ENCODE results near the gene FCF1.

The FCF1 gene

GRCh38 chr14:74683406-74683805 lies 29.5 kb upstream of the FCF1 start:
- H3K27me3 ChIP-seq (ENCODE audit: control insufficient read depth, insufficient read depth, low read length) = no peaks in the 10 kb centered on the region
- H3K9me3 ChIP-seq (ENCODE audit: control insufficient read depth, low read length) = no peaks in the 10 kb centered on the region
- peaks cover 18% of the 10 kb centered on the region for H3K4me1 ChIP-seq (ENCODE audit: control insufficient read depth, insufficient read depth, low read length)
- H3K4me3 ChIP-seq (ENCODE audit: low read length) = no peak overlapping the region
- H3K36me3 ChIP-seq (ENCODE audit: control insufficient read depth, insufficient read depth, low read length) = no peaks in the 10 kb centered on the region
- H3K9ac ChIP-seq (ENCODE audit: low read length) = no peak overlapping the region

- no peaks in the 10 kb centered on the region for H3K27me3 ChIP-seq (ENCODE audit: control insufficient read depth, insufficient read depth, low read length)
- no peak overlapping the region for H3K9ac ChIP-seq (ENCODE audit: low read length)
- H3K4me3 ChIP-seq (ENCODE audit: low read length) = no peak overlapping the region
- peaks cover 18% of the 10 kb centered on the region for H3K4me1 ChIP-seq (ENCODE audit: control insufficient read depth, insufficient read depth, low read length)
- no peaks in the 10 kb centered on the region for H3K36me3 ChIP-seq (ENCODE audit: control insufficient read depth, insufficient read depth, low read length)
- no peaks in the 10 kb centered on the region for H3K9me3 ChIP-seq (ENCODE audit: control insufficient read depth, low read length)
These were observed 28.5 kb upstream of the FCF1 start for GRCh38 chr14:74684434-74684833.

DNA sequence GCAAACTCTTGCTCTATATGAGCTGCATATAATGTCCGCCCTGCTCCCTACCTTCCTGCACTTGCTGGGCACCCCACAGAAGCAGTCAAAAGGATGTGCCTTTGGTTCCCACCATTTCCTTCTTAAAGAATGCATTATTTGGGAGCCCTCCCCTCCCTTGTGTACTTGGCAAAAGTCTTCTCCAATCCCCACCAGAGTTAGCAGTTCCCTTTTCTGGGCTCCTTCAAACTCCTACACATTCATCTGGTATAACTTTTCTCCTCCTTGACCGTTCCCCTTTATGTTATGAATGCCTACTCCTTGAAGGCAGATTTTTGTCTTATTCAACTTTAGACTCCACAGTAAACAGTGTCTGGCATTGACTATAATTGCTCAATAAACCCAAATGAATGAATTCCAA lies 27.9 kb upstream of the FCF1 start:
- H3K27me3 ChIP-seq (ENCODE audit: control insufficient read depth, insufficient read depth, low read length) = no peaks in the 10 kb centered on the region
- no peaks in the 10 kb centered on the region for H3K9me3 ChIP-seq (ENCODE audit: control insufficient read depth, low read length)
- H3K36me3 ChIP-seq (ENCODE audit: control insufficient read depth, insufficient read depth, low read length) = no peaks in the 10 kb centered on the region
- peaks cover 18% of the 10 kb centered on the region for H3K4me1 ChIP-seq (ENCODE audit: control insufficient read depth, insufficient read depth, low read length)
- H3K4me3 ChIP-seq (ENCODE audit: low read length) = no peak overlapping the region
- H3K9ac ChIP-seq (ENCODE audit: low read length) = no peak overlapping the region

DNA sequence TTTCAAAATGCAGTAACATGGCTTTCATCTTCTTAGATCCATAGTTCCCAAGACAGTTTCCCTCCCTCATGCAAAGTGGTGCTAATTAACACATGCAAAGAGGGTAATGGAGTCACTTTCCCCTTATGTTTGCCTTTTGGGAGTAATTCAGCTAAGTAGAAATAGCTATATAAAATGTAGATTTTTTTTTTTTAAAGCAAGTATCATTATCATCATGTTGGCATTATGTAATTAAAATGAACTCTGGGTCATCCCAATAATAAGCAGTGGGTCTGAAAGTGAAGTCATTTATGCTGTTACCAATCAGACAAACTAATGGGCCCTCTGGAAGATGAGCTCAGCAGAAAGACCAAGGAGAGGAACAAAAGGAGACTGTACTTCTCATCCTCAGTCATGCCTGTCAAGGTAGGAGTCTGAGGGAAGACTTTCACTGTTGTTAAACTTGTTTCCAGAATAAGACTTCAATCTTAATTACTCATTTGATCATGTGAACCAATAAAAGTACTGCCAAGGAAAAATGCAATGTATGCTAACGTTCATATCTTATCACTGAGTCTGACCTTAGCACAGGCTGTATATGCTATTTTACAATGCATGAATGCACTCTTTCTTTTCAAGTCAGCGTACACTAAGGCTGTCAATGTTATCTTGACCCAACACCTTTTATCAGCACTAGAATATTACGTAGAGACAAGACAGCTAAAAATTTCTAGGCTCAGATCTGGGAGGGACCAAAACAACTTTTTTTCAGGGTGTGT lies 26.8 kb upstream of the FCF1 start:
- Histone ChIP-seq H3K4me3 (ENCODE audit: low read length) (no peak overlapping the region), H3K4me1 (ENCODE audit: control insufficient read depth, insufficient read depth, low read length) (peaks cover 18% of the 10 kb centered on the region), H3K9me3 (ENCODE audit: control insufficient read depth, low read length) (no peaks in the 10 kb centered on the region), H3K9ac (ENCODE audit: low read length) (no peak overlapping the region), H3K36me3 (ENCODE audit: control insufficient read depth, insufficient read depth, low read length) (no peaks in the 10 kb centered on the region), H3K27me3 (ENCODE audit: control insufficient read depth, insufficient read depth, low read length) (no peaks in the 10 kb centered on the region)

DNA sequence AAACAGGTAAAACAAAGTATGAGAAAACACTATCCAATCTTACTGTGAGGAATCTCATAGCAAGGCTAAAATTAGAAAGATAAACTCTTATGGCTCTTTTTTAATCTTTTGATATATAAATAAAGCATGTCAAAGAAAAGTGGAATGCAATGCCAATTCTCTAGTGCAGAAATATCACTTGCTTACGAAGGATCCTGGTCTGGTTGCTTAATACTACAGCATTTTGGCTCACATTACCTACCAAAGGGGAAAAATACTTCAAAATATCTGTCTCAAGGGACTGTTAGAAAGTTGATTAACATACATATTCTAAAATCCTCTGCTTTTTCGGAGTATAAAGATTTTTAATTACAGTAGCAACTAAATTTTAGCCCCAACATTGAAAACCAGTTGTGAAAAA lies 21.5 kb upstream of the FCF1 start:
- Histone ChIP-seq H3K36me3 (ENCODE audit: control insufficient read depth, insufficient read depth, low read length) (no peaks in the 10 kb centered on the region), H3K9ac (ENCODE audit: low read length) (no peak overlapping the region), H3K4me1 (ENCODE audit: control insufficient read depth, insufficient read depth, low read length) (peaks cover 6% of the 10 kb centered on the region), H3K27me3 (ENCODE audit: control insufficient read depth, insufficient read depth, low read length) (no peaks in the 10 kb centered on the region), H3K4me3 (ENCODE audit: low read length) (no peak overlapping the region), H3K9me3 (ENCODE audit: control insufficient read depth, low read length) (no peaks in the 10 kb centered on the region)

DNA sequence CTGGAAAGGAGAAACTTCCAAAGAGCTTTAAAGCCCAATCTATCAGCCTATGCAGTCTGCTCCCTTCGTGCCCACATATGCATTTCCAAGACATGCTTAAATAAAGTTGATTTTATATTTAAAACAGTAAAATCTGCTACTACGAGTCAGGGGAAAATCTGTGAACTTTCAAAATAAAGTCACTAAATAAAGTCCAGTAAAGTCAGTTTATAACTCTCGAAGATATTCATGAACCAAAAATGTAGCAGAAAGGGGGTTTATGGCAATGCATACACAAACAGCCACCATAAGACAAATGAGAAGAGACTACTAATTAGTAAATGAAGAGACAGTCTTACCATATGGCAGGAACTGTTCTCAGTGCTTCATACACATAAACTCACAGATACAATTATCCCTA lies 19.8 kb upstream of the FCF1 start:
- Histone ChIP-seq H3K4me3 (ENCODE audit: low read length) (no peak overlapping the region), H3K9ac (ENCODE audit: low read length) (no peak overlapping the region), H3K9me3 (ENCODE audit: control insufficient read depth, low read length) (no peaks in the 10 kb centered on the region), H3K36me3 (ENCODE audit: control insufficient read depth, insufficient read depth, low read length) (no peaks in the 10 kb centered on the region), H3K27me3 (ENCODE audit: control insufficient read depth, insufficient read depth, low read length) (no peaks in the 10 kb centered on the region), H3K4me1 (ENCODE audit: control insufficient read depth, insufficient read depth, low read length) (no peaks in the 10 kb centered on the region)

- H3K9me3 ChIP-seq (ENCODE audit: control insufficient read depth, low read length) = no peaks in the 10 kb centered on the region
- H3K4me3 ChIP-seq (ENCODE audit: low read length) = no peak overlapping the region
- H3K36me3 ChIP-seq (ENCODE audit: control insufficient read depth, insufficient read depth, low read length) = no peaks in the 10 kb centered on the region
- no peaks in the 10 kb centered on the region for H3K4me1 ChIP-seq (ENCODE audit: control insufficient read depth, insufficient read depth, low read length)
- H3K27me3 ChIP-seq (ENCODE audit: control insufficient read depth, insufficient read depth, low read length) = no peaks in the 10 kb centered on the region
- H3K9ac ChIP-seq (ENCODE audit: low read length) = no peak overlapping the region
These were observed 17.5 kb upstream of the FCF1 start for GRCh38 chr14:74695406-74695805.

- Histone ChIP-seq H3K36me3 (ENCODE audit: control insufficient read depth, insufficient read depth, low read length) (no peaks in the 10 kb centered on the region), H3K4me1 (ENCODE audit: control insufficient read depth, insufficient read depth, low read length) (no peaks in the 10 kb centered on the region), H3K27me3 (ENCODE audit: control insufficient read depth, insufficient read depth, low read length) (no peaks in the 10 kb centered on the region), H3K4me3 (ENCODE audit: low read length) (no peak overlapping the region), H3K9me3 (ENCODE audit: control insufficient read depth, low read length) (no peaks in the 10 kb centered on the region), H3K9ac (ENCODE audit: low read length) (no peak overlapping the region)
These were observed 15.9 kb upstream of the FCF1 start for GRCh38 chr14:74697011-74697410.

DNA sequence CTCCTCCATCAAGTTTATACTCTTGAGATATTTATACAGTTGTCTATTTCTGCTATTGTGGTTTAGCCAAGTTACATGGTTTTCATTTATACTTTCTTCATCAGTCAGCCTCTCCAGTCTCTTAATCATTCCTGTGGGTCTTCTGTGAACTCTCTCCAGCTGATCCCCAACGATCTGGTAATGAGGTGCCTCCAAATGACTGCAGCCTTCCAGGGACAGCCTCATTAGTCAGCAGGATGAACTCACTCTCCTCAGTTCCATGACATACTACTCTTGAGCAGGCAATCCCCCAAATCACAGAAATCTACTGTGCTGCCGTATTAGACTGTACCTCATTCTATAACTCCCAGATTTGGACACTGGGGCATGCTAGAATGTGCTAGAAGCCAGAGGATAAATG lies 15.4 kb upstream of the FCF1 start:
- Histone ChIP-seq H3K9ac (ENCODE audit: low read length) (no peak overlapping the region), H3K9me3 (ENCODE audit: control insufficient read depth, low read length) (no peaks in the 10 kb centered on the region), H3K36me3 (ENCODE audit: control insufficient read depth, insufficient read depth, low read length) (no peaks in the 10 kb centered on the region), H3K27me3 (ENCODE audit: control insufficient read depth, insufficient read depth, low read length) (no peaks in the 10 kb centered on the region), H3K4me3 (ENCODE audit: low read length) (no peak overlapping the region), H3K4me1 (ENCODE audit: control insufficient read depth, insufficient read depth, low read length) (no peaks in the 10 kb centered on the region)

GRCh38 chr14:74697976-74698375 lies 15.0 kb upstream of the FCF1 start:
- no peaks in the 10 kb centered on the region for H3K27me3 ChIP-seq (ENCODE audit: control insufficient read depth, insufficient read depth, low read length)
- no peaks in the 10 kb centered on the region for H3K4me1 ChIP-seq (ENCODE audit: control insufficient read depth, insufficient read depth, low read length)
- no peaks in the 10 kb centered on the region for H3K9me3 ChIP-seq (ENCODE audit: control insufficient read depth, low read length)
- H3K4me3 ChIP-seq (ENCODE audit: low read length) = no peak overlapping the region
- H3K36me3 ChIP-seq (ENCODE audit: control insufficient read depth, insufficient read depth, low read length) = no peaks in the 10 kb centered on the region
- no peak overlapping the region for H3K9ac ChIP-seq (ENCODE audit: low read length)

DNA sequence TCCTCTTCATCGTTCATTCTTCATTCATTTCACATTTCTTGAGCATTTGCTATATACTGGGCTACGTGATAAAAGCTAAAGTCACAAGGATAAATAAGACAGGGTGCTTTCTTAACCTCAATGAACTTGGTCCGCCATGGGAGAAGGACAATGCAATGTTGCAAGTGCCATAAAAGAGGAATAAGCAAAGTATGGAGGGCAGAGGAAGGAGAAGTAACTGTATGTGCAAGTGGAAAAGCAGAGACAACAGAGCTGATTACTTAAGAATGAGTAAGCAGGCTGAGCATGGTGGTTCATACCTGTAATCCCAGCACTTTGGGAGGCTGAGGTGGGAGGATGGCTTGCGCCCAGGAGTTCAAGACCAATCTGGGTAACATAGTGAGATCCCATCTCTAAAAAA lies 14.5 kb upstream of the FCF1 start:
- no peaks in the 10 kb centered on the region for H3K36me3 ChIP-seq (ENCODE audit: control insufficient read depth, insufficient read depth, low read length)
- H3K4me3 ChIP-seq (ENCODE audit: low read length) = no peak overlapping the region
- no peaks in the 10 kb centered on the region for H3K4me1 ChIP-seq (ENCODE audit: control insufficient read depth, insufficient read depth, low read length)
- H3K9me3 ChIP-seq (ENCODE audit: control insufficient read depth, low read length) = no peaks in the 10 kb centered on the region
- no peak overlapping the region for H3K9ac ChIP-seq (ENCODE audit: low read length)
- no peaks in the 10 kb centered on the region for H3K27me3 ChIP-seq (ENCODE audit: control insufficient read depth, insufficient read depth, low read length)

DNA sequence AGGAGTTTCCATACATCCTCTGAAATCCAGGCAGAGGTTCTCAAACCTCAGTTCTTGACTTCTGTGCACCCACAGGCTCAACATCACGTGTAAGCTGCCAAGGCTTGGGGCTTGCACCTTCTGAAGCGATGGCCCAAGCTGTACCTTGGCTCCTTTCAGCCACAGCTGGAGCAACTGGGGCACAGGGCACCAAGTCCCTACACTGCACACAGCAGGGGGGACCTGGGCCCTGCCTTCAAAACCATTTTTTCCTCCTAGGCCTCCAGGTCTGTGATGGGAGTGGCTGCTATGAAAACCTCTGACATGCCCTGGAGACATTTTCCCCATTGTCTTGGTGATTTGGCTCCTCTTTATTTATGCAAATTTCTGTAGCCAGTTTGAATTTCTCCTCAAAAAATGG lies 10.7 kb upstream of the FCF1 start:
- H3K27me3 ChIP-seq (ENCODE audit: control insufficient read depth, insufficient read depth, low read length) = no peaks in the 10 kb centered on the region
- H3K4me1 ChIP-seq (ENCODE audit: control insufficient read depth, insufficient read depth, low read length) = no peaks in the 10 kb centered on the region
- no peak overlapping the region for H3K9ac ChIP-seq (ENCODE audit: low read length)
- H3K36me3 ChIP-seq (ENCODE audit: control insufficient read depth, insufficient read depth, low read length) = no peaks in the 10 kb centered on the region
- H3K9me3 ChIP-seq (ENCODE audit: control insufficient read depth, low read length) = no peaks in the 10 kb centered on the region
- H3K4me3 ChIP-seq (ENCODE audit: low read length) = no peak overlapping the region

DNA sequence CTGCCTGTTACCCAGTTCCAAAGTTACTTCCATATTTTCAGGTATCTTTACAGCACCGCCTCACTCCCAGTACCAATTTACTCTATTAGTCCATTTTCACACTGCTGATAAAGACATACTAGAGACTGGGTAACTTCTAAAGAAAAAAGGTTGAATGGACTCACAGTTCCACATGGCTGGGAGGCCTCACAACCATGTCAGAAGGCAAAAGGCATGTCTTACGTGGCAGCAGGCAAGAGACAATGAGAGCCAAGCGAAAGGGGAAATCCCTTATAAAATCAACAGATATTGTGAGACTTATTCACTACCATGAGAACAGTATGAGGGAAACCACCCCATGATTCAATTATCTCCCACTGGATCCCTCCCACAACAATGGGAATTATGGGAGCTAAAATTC lies 9.9 kb upstream of the FCF1 start:
- Histone ChIP-seq H3K36me3 (ENCODE audit: control insufficient read depth, insufficient read depth, low read length) (no peaks in the 10 kb centered on the region), H3K9me3 (ENCODE audit: control insufficient read depth, low read length) (no peaks in the 10 kb centered on the region), H3K27me3 (ENCODE audit: control insufficient read depth, insufficient read depth, low read length) (no peaks in the 10 kb centered on the region), H3K4me1 (ENCODE audit: control insufficient read depth, insufficient read depth, low read length) (no peaks in the 10 kb centered on the region), H3K9ac (ENCODE audit: low read length) (no peak overlapping the region), H3K4me3 (ENCODE audit: low read length) (no peak overlapping the region)
